Glomerular endothelial cell (primary cell): ENCODE measurements around the gene NUDCD3. TPM values are rescaled to one million over a fixed set of nuclear protein-coding genes. Genes with fewer than 3 reads are reported as not detected.

ENCODE experiments used
- DNase-seq: peaks from one replicate; pipeline ENCODE4 v3.0.0-alpha.2; 2011; ENCODE audit warnings: low read depth, low spot score; ENCODE audit errors: extremely low read depth
- total RNA-seq: library from RNA; depleted of rRNA; stranded (reverse); fragments of >200 nt; gene quantifications from 2 replicates; pipeline ENCODE4 v1.2.3, GENCODE V29; 2015

NUDCD3 gene
- total RNA-seq, 1 donor from 2014 or later: 84.5 TPM

DNA sequence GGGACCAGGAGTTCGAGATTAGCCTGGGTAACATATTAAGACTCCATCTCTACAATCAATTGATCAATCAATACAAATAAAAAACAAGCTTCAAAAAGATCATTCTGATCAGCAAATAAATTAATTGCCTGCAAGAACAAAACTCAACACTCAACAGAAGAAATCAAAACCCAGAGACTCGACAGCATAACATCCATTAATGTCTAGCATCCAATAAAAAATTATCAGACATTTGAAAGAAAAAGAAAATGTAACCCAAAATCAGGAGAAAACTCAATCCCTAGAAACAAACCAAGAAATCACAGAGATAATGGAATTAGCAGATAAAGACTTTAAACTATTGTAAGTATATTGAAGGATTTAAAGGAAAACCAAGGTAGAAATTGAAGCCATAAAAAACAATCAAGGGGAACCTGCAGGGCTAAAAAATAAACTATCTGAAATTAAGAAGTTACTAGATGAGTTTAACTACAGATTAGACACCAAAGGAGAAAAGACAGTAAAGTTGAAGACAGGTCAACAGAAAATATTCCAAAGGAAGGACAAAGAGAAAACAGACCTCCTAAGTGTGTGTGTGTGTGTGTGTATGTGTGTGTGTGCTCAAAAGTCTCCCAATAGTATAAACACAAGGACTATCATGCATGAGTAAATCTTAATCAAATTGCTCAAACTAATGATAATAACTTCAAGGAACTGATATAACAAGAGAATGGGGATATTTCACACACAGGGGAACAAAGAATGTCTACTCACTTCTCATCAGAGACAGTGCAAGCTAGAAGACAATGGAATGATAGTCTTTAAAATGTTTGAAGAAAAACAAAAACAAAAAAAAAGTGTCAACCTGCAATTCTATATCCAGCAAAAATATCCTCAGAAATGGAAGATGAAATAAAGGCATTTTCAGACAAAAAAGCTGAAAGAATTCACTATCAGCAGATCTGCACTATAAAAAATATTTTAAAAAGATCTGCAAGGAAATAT is 7.7 kb downstream of the NUDCD3 start:
- DNase-seq: no peak

DNA sequence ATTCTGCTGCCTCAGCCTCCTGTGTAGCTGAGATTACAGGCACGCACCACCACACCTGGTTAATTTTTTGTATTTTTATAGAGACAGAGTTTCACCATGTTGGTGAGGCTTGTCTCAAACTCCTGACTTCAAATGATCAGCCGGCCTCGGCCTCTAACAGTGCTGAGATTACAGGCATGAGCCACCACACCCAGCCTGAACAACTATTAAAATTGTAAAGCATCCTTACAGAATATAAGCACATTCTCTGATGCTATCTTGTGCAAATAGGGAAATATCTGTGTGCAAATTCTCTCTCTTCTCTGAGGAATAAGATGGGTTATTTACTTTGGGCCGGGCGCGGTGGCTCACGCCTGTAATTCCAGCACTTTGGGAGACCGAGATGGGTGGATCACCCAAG is 12.5 kb downstream of the NUDCD3 start:
- DNase-seq: no peak

GRCh38 chr7:44477063-44477830 is 13.2 kb downstream of the NUDCD3 start:
- DNase-seq: no peak

DNA sequence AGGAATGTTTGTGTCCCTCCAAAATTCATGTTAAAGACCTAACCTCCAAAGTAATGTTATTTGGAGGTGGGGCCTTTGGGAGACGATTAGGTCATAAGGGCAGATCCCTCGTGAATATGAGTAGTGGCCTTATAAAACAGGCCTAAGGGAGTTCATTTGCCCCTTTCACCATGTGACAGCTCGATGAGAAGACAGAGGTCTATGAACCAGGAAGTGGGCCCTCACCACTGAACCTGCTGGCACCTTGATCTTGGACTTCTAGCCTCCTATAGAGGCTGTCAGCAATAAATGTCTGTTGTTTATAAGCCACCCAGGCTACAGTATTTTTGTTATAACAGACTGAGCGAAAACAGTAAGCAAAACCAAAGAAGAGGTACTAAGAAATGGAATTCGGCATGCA is 14.1 kb downstream of the NUDCD3 start:
- DNase-seq: no peak

GRCh38 chr7:44473295-44473694 is 17.2 kb downstream of the NUDCD3 start:
- DNase-seq: no peak

GRCh38 chr7:44472843-44473242 is 17.6 kb downstream of the NUDCD3 start:
- DNase-seq: no peak

- DNase-seq: no peak
These were observed 18.6 kb downstream of the NUDCD3 start for GRCh38 chr7:44471850-44472249.

- DNase-seq: no peak
These were observed 19.0 kb downstream of the NUDCD3 start for GRCh38 chr7:44471436-44471835.

DNA sequence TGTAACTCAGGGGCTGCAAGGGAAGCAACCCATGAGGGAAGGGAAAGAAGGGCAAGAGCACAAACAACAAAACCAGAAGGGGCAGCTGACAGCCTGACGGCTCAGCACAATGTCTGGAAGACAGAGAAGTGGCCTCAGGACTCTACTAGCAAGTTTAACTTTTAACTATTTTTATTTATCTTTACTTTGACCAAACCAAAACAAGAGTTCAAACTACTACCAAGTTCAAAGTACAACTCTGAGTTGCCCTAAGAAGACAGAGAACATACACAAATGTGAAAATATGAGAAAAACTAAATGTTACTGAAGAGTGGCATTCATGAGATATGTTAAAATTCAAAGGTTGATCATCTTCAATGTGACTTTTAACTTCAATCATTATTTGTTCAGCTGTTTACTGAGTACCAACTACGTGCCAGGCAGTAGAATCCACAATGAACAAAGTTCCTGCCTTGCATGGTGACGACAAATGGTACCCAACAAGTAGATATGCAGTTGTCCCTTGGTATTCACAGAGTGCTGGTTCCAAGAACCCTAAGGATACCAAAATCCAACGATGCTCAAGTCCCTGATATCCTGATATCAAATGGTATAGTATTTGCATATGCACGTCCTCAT is 19.7 kb downstream of the NUDCD3 start:
- DNase-seq: no peak

GRCh38 chr7:44470135-44470479 is 20.4 kb downstream of the NUDCD3 start:
- DNase-seq: no peak

- no peak for DNase-seq
These were observed 20.9 kb downstream of the NUDCD3 start for GRCh38 chr7:44469461-44470134.

DNA sequence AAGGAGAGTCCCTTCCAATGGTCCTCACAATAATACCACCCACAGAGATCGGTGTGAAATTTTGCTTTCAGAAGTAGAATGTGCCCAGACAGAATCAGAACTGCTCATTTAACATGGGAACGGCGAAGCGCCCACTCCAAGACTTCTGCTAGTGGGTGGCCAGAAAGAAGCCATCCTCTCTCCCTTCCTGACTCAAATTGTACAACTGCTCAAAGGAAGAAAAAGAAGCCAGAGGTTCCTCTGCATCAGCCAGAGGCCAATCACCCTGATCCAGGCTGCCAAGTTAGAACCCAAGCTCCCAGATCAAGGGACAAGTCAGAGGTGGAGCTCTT is 23.3 kb downstream of the NUDCD3 start:
- DNase-seq: no peak

- no peak for DNase-seq
These were observed 23.9 kb downstream of the NUDCD3 start for GRCh38 chr7:44466300-44467216.

GRCh38 chr7:44465490-44465889 is 25.0 kb downstream of the NUDCD3 start:
- DNase-seq: no peak

DNA sequence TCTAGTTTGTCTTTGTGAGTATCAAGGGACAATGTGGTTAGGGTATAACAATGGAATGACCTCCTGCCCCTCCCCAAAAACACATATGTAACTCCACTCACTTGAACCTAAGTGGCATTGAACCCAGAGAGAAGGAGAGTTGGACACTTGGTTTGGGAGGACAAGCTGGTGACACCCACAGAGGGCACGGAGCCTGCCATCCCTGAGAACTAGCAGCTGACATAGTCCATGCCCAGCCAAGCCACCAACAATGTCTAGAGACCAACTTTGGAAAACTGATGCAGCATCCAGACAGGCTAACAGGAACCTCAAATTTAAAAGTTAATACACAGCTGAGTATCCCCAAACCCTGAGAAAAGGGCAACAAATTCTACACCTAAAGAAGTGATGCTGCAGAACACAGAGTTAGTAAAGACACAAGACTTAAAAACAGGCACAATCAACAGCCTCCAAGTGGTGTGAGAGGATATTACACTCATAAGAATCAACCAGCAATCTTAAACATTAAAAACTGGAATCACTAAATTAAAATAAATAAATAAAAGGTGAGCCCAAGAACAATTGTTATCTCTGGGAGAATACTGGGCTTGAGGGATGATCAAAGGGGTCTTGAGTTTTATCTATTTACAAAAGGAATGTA is 27.2 kb downstream of the NUDCD3 start:
- no peak for DNase-seq

DNA sequence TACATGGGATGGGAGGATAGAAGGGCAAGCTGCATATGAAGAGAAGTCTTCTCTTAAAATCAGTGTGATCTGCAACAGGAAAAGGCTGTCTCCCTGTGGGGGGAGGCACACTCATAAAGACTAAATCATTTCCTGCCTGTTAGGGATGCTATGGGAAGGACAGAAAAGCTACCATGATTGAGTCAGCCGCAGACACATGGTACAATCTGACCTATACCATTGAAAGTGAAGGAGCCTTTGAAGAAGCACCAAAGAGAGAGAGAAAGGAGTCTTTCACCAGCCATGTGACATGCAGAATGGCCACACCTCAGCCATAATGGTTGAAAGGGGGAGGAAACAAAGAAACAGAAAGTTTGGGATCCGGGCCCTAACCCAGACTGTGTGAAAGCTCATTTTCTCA is 29.1 kb downstream of the NUDCD3 start:
- DNase-seq: no peak

GRCh38 chr7:44460325-44460724 is 30.1 kb downstream of the NUDCD3 start:
- no peak for DNase-seq

DNA sequence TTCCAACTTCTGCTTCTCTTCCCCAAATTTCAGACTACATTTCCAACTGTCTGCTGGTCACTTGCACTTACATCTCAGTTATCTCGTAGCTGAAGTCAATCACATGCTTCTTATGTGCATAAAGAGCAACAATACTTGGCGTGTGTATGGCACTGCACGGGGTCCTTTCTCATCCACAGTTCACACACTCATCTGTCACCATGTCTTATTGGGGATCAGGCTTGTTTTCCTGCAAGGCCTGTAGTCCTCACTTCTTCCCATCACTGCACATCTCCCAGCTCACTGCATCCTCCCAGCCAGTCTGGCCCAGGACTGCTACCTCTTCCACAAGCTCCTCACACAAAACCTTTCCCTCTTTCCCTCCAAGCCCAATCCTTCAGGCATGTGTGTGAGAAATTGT is 35.3 kb downstream of the NUDCD3 start:
- DNase-seq: no peak

DNA sequence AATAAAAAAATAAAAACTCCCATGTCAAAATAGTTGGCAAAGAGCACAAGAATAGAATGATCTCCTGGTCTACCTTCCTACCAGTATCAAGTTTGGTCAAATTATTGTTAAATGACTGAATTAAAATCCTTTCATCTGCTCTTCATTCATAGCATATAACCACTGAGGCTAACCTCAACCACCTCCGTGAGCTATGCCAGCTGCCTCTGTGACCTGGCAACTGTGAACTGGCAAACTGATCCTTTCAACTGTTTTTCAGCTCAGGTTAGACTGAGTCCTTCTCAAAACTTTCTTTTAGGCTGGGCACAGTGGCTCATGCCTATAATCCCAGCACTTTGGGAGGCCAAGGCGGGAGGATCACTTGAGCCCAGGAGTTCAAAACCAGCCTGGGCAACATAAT is 36.1 kb downstream of the NUDCD3 start:
- no peak for DNase-seq

- no peak for DNase-seq
These were observed 39.3 kb downstream of the NUDCD3 start for GRCh38 chr7:44451123-44451522.
